Measurements from ENCODE around the gene IKZF2.

DNA sequence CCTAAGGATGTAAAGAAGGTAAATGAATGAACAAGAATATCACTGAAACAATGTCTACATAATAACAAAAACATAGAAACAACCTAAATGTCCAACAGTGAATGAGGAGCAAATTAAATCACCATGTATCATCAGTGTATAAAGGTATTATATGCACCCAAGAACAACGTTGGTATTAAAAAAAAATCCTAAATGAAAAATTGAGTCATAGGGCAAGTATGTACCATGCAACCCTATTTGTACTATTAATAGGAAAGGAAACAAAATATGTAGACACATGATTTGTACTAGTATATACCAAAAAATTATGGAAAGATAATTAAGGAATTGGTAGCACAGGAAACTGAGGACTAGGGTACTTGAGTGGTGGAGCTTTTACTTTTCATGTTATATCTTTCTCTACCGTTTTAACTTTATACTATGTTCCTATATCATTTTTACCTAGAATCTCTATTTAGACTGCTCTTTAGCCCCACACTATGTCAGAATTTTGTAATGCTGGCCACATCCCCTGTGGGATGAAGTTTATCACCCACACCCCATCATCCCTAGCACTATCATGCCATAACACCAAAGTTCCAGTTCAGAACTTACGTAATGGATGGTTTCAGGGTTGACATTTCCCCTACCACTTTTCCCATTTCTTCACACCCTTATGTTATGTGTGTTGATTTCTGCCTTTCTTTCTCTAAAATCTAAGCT lies 25.6 kb downstream of the IKZF2 start:
- TF ChIP-seq CTCF (IDR thresholded peaks at IDR 0.05) (no peak), POLR2AphosphoS5 (IDR thresholded peaks at IDR 0.05; ENCODE audit: insufficient read depth in 1 of 2, low read depth in 1 of 2) (no peak)
